HG02571 (cell line): ENCODE measurements around the gene SDCBP2.

Source experiments
- ATAC-seq: cut with Tn5 transposase; IDR thresholded peaks from one replicate; pipeline ENCODE4 v1.9.1; 2021; ENCODE audit warnings: mild to moderate bottlenecking, moderate library complexity; ENCODE audit not compliant: unreplicated experiment

Gene SDCBP2

DNA sequence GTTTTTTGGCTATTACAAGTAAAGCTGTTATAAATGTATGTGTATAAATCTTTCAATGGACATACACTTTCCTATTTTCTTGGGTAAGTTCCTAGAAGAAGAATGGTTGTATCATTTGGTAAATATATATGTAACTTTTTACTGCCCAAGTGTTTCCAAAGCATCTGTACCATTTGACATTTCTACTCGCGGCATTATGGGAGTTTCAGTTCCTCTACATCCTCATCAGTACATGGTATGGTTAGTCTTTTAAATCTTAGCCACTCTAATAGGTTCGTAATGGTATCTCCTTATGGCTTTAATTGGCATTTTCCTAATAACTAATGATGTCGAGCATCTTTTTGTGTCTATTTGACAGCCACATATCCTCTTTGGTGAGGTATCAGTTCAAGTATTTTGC, 49.9 kb downstream of the SDCBP2 start:
- ATAC-seq: no peak

DNA sequence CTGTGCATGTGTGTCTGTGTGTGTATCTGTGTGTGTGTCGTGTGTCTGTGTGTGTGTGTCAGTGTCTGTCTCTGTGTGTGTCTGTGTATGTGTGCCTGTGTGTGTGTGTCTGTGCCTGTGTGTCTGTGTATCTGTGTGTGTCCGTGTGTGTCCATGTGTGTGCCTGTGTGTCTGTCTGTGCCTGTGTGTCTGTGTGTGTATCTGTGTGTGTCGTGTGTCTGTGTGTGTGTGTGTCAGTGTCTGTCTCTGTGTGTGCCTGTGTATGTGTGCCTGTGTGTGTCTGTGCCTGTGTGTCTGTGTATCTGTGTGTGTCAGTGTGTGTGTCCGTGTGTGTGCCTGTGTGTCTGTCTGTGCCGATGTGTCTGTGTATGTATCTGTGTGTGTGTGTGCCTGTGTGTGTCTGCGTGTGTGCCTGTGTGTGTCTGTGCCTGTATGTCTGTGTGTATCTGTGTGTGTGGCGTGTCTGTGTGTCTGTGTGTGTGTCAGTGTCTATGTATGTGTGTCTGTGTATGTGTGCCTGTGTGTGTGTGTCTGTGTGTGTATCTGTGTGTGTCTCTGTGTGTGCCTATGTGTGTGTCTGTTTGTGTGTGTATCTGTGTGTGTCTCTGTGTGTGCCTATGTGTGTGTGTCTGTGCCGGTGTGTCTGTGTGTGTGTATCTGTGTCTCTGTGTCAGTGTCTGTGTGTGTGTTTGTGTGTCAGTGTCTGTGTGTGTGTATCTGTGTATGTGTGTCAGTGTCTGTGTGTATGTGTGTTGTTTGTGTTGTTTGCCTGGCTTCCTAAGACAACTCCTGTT, 51.2 kb downstream of the SDCBP2 start:
- no peak for ATAC-seq

DNA sequence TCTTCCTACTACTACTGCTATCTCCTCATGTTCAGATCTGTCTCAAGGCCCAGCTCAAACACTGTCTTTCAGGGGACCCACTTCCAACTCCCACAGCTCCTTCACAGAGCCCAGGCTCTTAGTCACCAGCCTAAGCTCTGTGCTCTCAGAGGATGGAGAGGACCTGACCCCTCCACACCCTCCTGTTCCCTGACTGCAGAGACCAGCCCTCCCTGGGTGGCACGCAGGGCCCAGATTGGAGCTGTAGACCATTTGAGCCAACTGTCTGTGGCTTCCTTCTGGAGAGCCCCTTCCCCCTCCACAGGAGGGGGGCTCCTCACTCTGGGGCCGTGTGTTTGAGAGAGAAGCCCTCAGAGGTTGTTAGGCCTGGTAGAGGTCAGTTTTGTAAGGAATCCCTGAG, 53.0 kb downstream of the SDCBP2 start:
- no peak for ATAC-seq

DNA sequence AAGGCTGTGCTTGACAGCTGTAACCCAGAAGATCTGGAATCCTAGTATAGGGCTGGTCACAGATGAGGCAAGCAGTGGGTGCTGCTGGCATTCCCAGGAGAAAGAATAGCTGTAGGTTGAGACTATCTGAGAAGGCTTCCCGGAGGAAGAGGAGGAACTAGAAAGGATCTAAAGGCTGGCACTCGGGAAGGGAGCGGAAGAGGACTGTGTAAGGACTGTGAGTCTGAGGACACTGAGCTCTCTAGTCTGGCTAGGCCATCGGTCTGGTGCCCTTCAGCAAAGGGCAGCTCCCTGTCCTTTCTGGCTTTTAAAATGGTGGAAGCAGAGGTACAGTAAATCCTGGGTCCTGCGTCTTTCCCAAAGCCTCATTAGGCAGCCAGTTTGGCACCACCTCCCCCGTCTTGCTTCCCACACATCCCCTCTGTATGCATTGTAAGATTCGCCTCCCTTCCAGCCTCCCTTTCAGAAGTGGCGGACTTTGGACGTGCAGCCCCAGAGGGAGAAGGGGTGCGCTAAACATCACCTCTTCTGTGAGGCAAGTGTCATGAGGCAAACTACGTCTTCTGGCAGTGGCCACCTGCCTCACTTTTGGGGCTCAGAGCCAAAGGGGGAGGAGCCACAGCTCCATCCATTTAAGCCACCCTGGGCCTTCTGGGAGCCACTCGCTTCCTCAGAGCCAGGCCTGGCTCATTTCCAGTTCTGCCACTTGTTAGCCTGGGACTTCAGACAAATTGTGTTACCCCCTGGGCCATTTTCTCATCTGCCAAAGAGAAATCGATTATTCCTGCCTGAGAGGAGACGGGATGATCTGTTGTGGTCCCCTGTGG, 54.2 kb downstream of the SDCBP2 start:
- ATAC-seq: no peak

DNA sequence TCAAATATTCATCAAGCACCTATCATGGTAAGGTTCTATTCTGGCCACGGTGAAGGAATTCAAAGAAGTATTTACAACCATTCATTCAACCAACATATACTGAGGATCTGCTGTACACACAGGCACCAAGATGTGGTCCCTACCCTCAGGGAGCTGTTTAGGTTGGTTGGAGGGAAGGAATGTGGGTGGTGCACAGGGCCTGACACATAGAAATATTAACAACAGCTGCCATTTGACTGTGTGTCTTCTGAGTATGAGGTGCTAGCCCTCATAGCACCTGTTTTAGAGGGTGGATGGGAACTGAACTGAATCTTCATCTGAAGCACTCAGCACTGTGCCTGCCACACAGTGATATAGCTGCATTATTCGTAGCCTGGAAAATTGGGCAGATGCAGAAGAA, 55.6 kb downstream of the SDCBP2 start:
- ATAC-seq: no peak

DNA sequence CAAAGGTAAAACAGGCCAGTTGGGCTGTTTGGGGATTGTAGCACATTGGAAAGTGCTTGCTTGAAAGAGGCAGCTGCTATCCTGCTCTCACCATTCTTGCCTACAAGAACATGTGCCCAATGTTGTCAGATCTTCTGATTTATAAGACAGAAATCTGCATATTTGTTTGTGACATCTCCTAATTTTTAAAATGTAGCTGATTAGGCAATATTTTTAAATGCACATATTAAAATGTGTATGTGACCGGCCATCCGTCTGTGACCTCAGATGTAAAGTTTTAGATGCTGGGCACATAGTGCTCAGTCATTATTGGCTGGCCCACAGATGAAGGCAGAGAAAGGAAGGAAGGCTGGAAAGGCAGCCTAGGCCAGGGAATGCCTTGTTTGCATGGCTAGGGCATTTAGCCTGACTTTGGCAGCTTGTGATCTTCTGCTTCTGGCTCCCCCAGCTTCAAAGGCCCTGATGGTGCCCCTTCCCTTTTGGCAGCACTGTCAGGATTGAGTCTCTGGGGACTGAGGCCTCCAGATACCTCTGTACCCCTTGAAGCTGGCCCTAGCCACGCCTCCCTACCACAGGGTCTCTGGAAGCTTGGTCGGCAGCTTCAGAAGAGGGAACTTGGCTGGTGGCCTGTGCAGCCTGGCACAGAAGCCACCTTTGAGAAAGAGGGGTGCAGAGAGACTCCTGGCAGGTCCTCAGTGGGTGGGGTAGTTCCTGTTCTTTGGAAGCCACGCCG, 56.4 kb downstream of the SDCBP2 start:
- no peak for ATAC-seq

DNA sequence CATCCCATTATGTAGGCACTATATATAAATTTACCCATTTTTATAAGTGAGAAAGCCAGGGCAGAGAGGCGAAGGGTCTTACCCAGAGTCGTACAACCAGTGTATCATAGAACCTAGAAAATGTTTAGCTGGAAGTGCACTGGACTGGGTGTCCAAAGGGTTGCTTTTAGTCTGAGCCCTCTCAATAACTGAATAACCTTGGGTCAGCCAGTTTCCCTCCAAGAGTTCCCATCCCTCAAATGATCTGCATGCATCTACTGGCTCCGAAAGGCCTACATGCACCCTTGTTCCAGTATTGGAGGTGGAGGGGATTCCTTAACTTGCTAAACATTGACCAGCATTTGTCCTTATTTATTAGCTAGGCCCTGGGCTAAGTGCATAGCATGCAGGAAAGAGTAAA, 59.1 kb downstream of the SDCBP2 start:
- ATAC-seq: no peak

DNA sequence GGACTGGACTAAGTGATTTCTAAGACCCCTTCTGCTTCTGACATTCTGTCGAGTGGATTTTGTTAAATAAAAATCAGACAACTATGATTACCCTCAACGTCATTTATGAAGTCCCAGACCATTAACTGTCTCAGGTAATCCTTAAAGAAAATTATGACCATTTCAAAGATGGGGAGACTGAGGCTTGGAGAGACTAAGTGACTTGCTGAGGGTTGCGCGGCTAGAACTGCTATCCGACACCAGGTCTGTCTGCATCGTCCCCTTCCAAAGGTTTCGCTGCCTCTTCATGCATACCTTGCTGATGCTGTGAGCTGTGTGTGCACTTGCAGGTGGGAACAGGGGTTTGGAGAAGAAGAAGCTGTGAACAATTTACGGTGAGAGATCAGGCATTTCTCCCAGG, 59.7 kb downstream of the SDCBP2 start:
- ATAC-seq: no peak

DNA sequence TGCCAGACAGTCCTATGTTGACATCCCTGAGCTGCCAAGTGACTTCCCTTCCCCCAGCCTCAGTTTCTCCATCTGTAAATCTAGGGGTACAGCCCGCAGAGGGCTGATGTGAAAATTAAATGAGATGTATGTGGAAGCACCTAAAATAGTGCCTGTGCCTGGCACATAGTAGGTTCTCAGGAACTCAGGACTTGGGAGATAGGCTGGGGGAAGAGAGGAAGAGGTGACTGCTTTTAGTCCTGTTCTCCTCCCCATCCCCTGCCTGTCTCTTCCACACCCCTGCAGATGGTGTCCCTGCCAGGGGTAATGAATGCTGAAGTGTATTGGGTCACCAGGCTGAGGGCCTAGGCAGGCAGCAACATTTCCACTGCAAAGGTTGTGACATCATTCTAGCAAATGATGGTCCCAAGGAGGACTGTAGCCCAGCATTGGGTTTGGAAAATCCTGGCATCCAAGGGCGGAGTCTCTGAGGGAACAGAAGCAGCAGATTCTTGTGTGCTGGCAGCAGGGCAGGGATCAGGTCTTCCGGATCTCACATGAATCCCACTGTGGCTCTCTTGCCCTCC, 61.0 kb downstream of the SDCBP2 start:
- no peak for ATAC-seq

DNA sequence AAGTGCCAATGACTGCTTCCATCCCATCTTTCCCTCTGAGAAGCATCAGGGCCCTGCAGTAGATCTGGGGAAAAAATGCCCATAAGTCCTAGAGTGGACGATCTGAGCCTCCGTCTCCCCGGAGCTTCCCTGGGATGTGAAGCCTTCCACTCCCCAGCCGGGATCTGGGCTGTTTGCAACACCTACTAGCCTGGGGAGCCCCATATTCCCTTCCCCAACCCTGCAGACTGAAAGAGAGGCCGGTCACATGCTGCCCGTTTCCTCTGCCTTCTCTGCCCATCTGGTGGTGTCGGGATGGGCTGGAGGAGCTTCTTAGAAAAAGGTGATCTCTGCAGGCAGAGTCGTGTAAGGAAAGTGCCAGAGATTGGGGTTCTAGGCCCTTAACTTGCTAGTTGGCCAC, 61.8 kb downstream of the SDCBP2 start:
- ATAC-seq: no peak

DNA sequence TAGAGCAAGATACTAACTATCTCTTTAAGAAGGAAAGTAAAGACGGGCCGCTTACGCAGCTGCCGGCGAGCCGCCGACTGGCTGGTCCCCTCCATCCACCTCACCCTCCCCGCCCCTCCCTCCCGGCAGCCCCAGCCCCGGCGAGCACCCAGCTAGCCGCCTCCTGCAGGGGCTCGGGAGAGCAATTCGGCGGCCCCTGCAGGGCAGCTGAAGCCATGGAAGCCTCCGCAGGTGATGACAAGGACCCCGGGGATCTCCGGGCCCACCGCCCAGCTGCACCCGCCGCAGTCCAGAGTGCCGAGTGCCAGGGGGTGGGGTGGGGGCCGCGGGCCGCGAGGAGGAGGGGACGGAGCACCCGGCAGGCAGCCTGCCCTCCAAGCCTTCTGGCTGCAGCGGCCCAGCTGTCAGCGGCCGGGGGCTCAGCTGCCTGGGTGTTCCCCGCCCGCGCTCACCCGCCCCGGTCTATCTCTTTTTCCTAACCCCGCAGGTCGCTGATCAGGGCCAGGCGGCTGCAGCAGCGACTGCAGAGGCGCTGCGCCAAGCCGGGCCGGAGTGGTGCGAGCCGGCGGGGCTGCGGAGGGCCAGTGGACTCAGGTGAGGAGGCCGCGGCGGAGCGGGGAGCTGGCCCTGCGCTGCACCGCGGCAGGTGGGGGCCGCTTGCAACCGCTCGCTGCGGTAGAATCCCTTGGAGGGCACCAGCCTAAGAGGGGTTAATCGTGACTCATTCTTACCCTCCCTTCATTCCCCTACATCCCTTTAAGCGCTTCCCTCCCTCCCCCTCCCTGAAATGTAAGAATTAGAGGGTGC, 62.6 kb downstream of the SDCBP2 start, which contains the start of gene SNPH:
Gene SNPH (plus strand): TSS at position 128 of the 807 bp plus-strand sequence. CDS start 29,946 bp downstream, outside the sequence.
- ATAC-seq: peak; percentile 61

DNA sequence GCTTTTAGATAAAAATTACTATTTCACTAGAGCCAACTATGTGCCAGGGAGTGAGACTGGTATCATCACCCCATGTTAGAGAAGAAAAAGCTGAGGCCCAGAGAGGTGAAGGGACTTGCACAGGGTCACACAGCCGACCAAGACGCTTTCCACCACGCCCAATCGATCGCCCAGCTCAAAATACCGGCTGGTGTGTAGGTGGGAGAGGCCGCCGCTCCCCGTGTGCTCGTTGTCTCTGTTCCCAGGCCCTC, 63.1 kb downstream of the SDCBP2 start:
- no peak for ATAC-seq

DNA sequence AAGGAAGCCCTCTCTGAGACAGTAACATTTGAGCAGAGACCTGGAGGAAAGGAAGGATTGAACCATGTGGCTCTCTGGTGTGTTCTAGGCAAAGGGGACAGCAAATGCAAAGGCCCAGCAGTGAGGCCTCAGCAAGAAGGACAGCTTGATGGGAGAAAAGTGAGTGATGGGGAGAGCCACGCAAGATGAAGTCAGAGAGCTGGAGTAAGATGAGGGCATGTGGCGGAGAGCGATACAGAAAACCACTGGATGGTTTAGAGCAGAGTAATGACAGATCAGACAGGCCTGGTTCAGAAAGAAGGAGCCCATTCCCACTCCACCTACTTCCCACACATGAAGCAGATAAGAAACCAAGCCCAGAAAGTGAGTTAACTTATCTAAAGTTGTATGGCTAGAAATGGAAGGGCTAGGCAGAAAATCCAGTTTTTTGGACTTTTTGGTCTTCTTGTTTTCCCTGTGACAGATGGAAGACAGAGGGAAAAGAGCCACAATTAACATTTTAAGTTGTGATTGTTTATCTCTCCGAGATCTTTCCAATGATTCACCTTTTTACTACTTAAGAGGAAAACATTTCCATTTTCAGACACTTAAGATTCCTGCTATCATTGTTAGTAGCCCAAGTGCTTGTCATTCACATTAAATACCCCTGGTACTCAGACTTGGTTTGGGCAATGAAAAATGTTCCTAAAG, 63.6 kb downstream of the SDCBP2 start:
- ATAC-seq: no peak

DNA sequence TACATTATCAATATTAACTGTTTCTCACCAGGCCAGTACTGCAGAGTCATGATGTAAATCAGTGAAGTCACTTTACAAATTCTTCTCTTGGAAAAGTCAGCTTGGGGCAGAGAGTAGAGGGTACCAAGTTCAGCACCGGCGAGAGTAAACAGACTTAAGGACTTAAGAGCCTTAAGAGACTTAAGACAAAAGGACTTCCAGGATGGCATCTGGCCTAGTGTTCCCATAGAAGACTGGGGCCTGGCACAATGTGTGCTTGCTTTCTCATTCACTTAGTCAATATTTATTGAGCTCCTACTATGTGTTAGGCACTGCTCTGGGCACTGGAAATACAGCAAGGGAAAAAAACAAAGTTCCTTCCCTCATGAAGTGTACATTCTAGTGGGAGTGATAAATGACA, 64.2 kb downstream of the SDCBP2 start:
- ATAC-seq: no peak

DNA sequence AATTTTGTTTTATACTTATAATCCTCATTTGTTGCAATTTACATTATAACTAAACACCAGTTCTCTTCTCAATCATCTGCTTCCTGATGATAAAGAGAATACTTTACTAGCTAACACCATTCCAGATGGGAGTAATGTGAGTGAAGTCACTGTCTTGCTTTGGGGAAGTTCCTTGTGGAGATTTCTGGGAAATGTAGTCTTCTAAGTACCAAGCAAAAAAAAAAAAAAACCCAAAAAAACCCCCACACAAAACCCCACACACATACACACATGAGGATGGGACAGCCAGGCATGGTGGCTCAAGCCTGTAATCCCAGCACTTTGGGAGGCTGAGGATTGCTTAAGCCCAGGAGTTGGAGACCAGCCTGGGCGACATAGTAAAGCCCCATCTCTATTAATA, 65.1 kb downstream of the SDCBP2 start:
- ATAC-seq: no peak
